Omental fat pad (tissue), 4 donors: ENCODE measurements around the gene JAZF1. TPM values are rescaled to one million over a fixed set of nuclear protein-coding genes. Genes with fewer than 3 reads are reported as not detected.

ENCODE experiments used
- ATAC-seq: fragments of 150-250 bp; one replicate; pipeline ENCODE4 v1.9.1; 2016; ENCODE audit warnings: mild to moderate bottlenecking, moderate library complexity; ENCODE audit not compliant: low FRiP score
- DNase-seq: peaks from one replicate; pipeline ENCODE4 v3.0.0-alpha.2; 2019; ENCODE audit warnings: low spot score
- CTCF ChIP-seq, 3 donors: fragments of 450-650 bp; IDR thresholded peaks; one replicate each; pipeline ENCODE4 v1.5.1; 2016 to 2017; ENCODE audit warnings: antibody characterized with exemption in 3 of 3, mild to moderate bottlenecking in 3 of 3, moderate library complexity in 2 of 3
- total RNA-seq, 4 donors: library from RNA; depleted of rRNA; stranded (reverse); fragments of >200 nt; gene quantifications; one replicate each; pipeline ENCODE4 v1.1.0, GENCODE V29; 2016

JAZF1 gene
- total RNA-seq, 4 donors from 2014 or later: 12.1 to 15.3 (median 12.8) TPM

- ATAC-seq: no peak
- TF ChIP-seq CTCF (IDR thresholded peaks at IDR 0.05): no peak
- DNase-seq: no peak
Measured at GRCh38 chr7:28203508-28204240, 23.1 kb upstream of the JAZF1 start.

- no peak for ATAC-seq
- no peak for TF ChIP-seq CTCF (IDR thresholded peaks at IDR 0.05)
- DNase-seq: no peak
Measured at GRCh38 chr7:28202222-28202621, 21.6 kb upstream of the JAZF1 start.

- TF ChIP-seq CTCF (IDR thresholded peaks at IDR 0.05): no peak
- no peak for ATAC-seq
Measured at GRCh38 chr7:28201131-28201530, 20.5 kb upstream of the JAZF1 start.

GRCh38 chr7:28200598-28200997 lies 20.0 kb upstream of the JAZF1 start:
- DNase-seq (no peak), ATAC-seq (no peak)
- TF ChIP-seq CTCF (IDR thresholded peaks at IDR 0.05): no peak

More at GRCh38 chr7:28201131-28201530, 20.5 kb upstream of the JAZF1 start:
- no peak for DNase-seq

- no peak for TF ChIP-seq CTCF (IDR thresholded peaks at IDR 0.05)
- DNase-seq: no peak
- ATAC-seq: no peak
Measured at GRCh38 chr7:28199021-28199510, 18.5 kb upstream of the JAZF1 start.

GRCh38 chr7:28195910-28196620 lies 15.5 kb upstream of the JAZF1 start:
- TF ChIP-seq CTCF (IDR thresholded peaks at IDR 0.05): no peak
- DNase-seq (no peak), ATAC-seq (no peak)
